Inflammatory macrophage (primary cell): ENCODE data around the gene PKIG.

Experiments used
- DNase-seq, 2 donors: peaks; one replicate each; pipeline ENCODE4 v3.0.0-alpha.2; 2020 to 2022

PKIG gene

GRCh38 chr20:44621325-44621724 lies 38.9 kb downstream of the PKIG start:
- no peak for DNase-seq

- DNase-seq: no peak
Observed at GRCh38 chr20:44621939-44622338, 39.6 kb downstream of the PKIG start.

GRCh38 chr20:44622501-44623270 lies 40.3 kb downstream of the PKIG start:
- DNase-seq: no peak

- no peak for DNase-seq
Observed at GRCh38 chr20:44624152-44624551, 41.8 kb downstream of the PKIG start.

- DNase-seq: no peak
Observed at GRCh38 chr20:44624743-44625271, 42.4 kb downstream of the PKIG start.

GRCh38 chr20:44625361-44625760 lies 43.0 kb downstream of the PKIG start:
- no peak for DNase-seq

GRCh38 chr20:44626278-44626677 lies 43.9 kb downstream of the PKIG start:
- DNase-seq: no peak

GRCh38 chr20:44627364-44628010 lies 45.1 kb downstream of the PKIG start:
- DNase-seq: no peak

GRCh38 chr20:44629017-44629385 lies 46.6 kb downstream of the PKIG start:
- no peak for DNase-seq

- DNase-seq: no peak
Observed at GRCh38 chr20:44629542-44629941, 47.2 kb downstream of the PKIG start.

- no peak for DNase-seq
Observed at GRCh38 chr20:44630297-44630696, 47.9 kb downstream of the PKIG start.

- DNase-seq: no peak
Observed at GRCh38 chr20:44632103-44632752, 49.8 kb downstream of the PKIG start.

GRCh38 chr20:44633187-44633810 lies 50.9 kb downstream of the PKIG start:
- no peak for DNase-seq

- no peak for DNase-seq
Observed at GRCh38 chr20:44633872-44634600, 51.7 kb downstream of the PKIG start.

- no peak for DNase-seq
Observed at GRCh38 chr20:44635877-44636276, 53.5 kb downstream of the PKIG start.

- no peak for DNase-seq
Observed at GRCh38 chr20:44637042-44637441, 54.7 kb downstream of the PKIG start.

GRCh38 chr20:44637522-44638372 lies 55.4 kb downstream of the PKIG start:
- no peak for DNase-seq

- DNase-seq: no peak
Observed at GRCh38 chr20:44640522-44640921, 58.1 kb downstream of the PKIG start.

- DNase-seq: peak in 1 of 2 donors; percentile 24
Observed at GRCh38 chr20:44641325-44641724, 58.9 kb downstream of the PKIG start.

GRCh38 chr20:44642203-44643153 lies 60.1 kb downstream of the PKIG start:
- peak; percentile 57 to 70 for DNase-seq
